GM18505 (cell line): ENCODE results near the gene PCF11.
A peak's percentile ranks its signal among the peaks of the same experiment; 100 is the strongest.

Experiments used
- ATAC-seq: cut with Tn5 transposase; IDR thresholded peaks from one replicate; pipeline ENCODE4 v1.9.1; 2021; ENCODE audit not compliant: unreplicated experiment
- POLR2A ChIP-seq: IDR thresholded peaks from 4 replicates; pipeline ENCODE4 v1.6.1; 2011; ENCODE audit warnings: borderline replicate concordance; ENCODE audit not compliant: insufficient read depth, insufficient read length; ENCODE audit errors: extremely low read depth

The PCF11 gene

DNA sequence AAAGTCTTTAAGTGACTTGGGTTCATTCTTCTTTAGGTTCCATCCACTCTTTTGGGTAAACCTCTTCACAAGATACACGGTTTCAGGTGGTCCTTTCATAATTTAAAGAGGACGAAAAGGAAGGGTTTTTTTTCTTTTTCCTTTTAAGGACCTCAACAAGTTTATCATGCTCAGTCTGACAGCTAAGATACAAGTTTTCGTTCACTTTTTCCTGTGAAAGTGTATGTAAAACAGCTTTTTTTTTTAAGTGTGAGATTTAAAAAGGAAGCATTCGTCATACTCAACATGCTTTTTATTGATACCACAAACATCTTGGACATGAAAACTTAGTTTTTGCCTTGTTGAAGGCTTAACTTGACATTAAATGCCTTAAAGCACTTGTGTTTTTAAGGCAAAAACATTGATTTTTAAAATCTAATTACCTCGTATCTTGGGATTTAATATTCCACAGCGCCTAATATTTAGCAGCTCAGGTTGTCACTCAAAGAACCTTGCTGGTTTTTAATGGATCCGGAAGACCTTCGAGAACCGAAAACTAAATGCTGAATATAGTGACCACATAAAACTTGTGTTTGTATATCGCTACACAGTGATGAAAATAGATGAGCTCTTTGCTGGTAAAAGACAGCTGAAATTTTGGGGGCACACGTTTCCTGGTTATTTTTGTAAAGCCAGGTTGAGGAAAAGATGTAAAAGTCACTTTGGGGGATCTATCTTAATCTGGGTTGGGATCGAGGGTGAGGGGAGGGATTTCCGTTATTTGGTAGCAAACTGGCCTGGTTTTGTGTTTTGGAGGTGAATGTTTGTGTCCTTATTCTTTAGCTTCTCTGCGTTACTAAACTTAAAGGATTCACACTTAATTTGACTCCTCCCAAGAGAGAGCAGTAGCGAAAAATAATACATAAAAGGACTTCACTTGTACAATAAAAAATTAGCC, 2.3 kb downstream of the PCF11 start:
- ATAC-seq: no peak
- TF ChIP-seq POLR2A: no peak

DNA sequence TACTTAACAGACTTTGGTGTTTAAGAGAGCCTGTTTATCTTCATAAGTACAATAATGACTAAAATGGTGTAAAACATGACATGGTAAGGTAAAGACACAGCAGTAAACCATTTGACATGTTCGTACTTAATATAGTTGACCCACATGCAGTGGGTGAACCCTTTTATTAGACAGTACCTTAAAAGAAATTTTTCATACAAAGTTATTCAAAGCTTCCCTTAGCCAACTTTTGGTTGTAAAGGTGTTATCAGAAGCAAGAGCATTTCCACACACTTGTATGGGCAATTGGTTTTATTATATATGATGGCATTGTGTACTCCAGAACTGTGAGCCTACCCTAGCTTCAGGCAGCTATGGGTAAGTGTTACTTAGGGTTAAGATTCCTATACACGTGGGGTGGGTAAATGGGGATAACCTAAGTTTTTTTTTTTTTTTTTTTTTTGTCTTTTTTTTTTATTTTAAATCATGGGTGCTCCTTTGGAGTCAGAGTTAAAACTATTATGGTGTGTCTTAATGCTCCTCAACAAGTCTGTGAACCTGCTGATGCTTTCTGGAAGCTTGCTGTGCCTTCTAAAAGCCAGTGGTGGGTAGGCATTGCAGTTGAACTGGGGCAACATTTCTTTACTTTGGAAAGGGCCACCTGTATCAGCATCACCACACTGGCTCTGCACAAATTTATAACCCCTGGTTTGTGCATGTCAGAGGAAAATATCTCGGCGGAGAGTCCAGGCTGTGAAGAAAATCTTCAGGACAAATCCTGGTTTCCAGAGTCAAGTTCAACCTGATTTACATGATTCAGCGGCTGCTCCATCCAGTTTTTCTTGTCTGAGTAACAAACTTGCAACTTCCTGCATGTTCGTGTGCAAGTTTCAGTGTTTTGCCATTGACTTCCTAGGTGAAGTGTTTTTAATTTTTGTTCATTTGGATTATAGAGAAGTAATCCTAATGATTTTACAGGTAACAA, 3.3 kb downstream of the PCF11 start:
- TF ChIP-seq POLR2A: peak; percentile 29
- ATAC-seq: no peak

GRCh38 chr11:83161610-83162199, 4.8 kb downstream of the PCF11 start:
- ATAC-seq: no peak
- no peak for TF ChIP-seq POLR2A

- no peak for TF ChIP-seq POLR2A
- ATAC-seq: peak; percentile 58
Measured at GRCh38 chr11:83162377-83162776, 5.4 kb downstream of the PCF11 start.

GRCh38 chr11:83166193-83166866, 9.4 kb downstream of the PCF11 start:
- ATAC-seq: no peak
- no peak for TF ChIP-seq POLR2A

- TF ChIP-seq POLR2A: no peak
- ATAC-seq: no peak
Measured at GRCh38 chr11:83168756-83169155, 11.8 kb downstream of the PCF11 start.

DNA sequence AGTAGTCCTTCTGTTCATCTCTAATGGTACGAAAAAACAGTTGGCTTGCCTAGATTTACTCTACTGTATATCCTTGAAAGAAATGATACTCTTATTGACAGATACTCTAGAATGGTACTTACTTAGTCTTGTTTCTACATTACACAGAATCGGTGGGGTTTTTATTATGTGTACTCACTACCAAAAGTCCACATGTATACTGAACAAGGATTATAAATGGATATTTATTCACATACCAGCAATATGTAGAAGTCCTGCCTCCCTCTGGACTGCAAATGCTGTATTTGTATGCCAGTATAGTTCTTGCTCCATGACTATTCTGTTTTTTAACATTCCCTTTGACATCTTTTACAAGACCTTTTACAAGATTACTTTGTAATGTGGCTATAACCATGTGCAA, 13.9 kb downstream of the PCF11 start:
- ATAC-seq: no peak
- TF ChIP-seq POLR2A: no peak

DNA sequence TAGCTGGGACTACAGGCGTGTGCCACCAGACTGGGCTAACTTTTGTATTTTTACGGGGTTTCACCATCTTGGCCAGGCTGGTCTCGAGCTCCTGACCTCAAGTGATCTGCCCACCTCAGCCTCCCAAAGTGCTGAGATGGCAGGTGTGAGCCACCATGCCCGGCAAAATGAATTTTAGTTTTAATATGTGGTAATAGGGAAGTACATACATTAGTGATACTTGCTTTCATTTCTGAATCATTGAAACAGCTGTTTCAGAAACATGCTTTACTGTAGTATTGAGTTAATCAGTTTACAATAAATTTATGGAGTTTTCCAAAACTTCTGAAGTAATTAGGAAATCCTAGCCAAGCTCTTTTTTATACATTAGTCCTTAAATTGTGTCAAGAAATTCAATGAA, 15.6 kb downstream of the PCF11 start:
- no peak for TF ChIP-seq POLR2A
- no peak for ATAC-seq

DNA sequence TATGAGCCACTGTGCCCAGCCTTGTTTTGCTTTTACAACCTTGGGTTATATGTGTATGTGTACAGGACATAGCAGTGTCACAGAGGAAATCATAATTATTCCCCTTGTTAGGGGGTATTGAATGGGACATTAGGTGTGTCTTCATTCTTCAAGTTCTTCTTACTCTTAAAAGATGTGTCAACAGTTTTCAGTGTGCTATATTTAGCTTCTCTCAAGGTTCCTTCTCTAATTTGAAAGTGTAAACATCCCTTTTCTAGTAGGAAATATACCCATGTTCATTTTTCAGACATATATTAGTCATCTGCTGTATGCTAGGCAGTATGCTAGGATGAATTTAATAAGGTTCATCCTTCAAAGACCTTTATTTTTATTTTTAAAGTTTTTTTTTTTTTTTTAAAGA, 17.1 kb downstream of the PCF11 start:
- ATAC-seq: no peak
- TF ChIP-seq POLR2A: no peak

- no peak for ATAC-seq
- TF ChIP-seq POLR2A: no peak
Measured at GRCh38 chr11:83175815-83176214, 18.9 kb downstream of the PCF11 start.

DNA sequence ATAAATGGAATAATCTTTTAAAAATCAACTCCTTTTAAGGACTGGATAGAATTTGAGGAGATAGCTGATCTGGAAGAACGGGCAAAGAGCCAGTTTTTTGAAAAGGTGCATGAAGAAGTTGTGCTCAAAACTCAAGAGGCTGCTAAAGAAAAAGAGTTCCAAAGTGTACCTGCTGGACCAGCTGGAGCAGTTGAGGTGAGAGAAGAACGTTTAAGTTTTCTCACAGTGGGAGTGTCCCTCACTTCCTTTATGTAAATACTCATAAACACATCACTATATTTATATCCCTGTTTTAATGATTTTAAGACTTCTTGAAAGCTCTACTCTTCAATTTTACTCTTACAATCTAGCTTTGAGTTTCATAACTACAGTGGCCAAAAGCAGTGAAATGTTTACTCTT, 24.9 kb downstream of the PCF11 start:
- TF ChIP-seq POLR2A: no peak
- no peak for ATAC-seq

- no peak for ATAC-seq
- no peak for TF ChIP-seq POLR2A
Measured at GRCh38 chr11:83185767-83186166, 28.8 kb downstream of the PCF11 start.

- ATAC-seq: no peak
- no peak for TF ChIP-seq POLR2A
Measured at GRCh38 chr11:83187465-83187864, 30.5 kb downstream of the PCF11 start.
